Measurements from ENCODE around the gene TENM4.

Gene TENM4

GRCh38 chr11:78812513-78813293, 628.1 kb downstream of the TENM4 start:
- DNase-seq (ENCODE audit: low read depth) = no peak

- DNase-seq (ENCODE audit: low read depth) = no peak
Observed at GRCh38 chr11:78810559-78811009, 630.2 kb downstream of the TENM4 start.

- no peak for DNase-seq (ENCODE audit: low read depth)
Observed at GRCh38 chr11:78809931-78810541, 630.8 kb downstream of the TENM4 start.

GRCh38 chr11:78808923-78809322, 631.9 kb downstream of the TENM4 start:
- DNase-seq (ENCODE audit: low read depth) = no peak

- no peak for DNase-seq (ENCODE audit: low read depth)
Observed at GRCh38 chr11:78807351-78807750, 633.5 kb downstream of the TENM4 start.

GRCh38 chr11:78806214-78807004, 634.4 kb downstream of the TENM4 start:
- no peak for DNase-seq (ENCODE audit: low read depth)

- DNase-seq (ENCODE audit: low read depth) = no peak
Observed at GRCh38 chr11:78804991-78805390, 635.8 kb downstream of the TENM4 start.

GRCh38 chr11:78803995-78804394, 636.8 kb downstream of the TENM4 start:
- DNase-seq (ENCODE audit: low read depth) = no peak

- no peak for DNase-seq (ENCODE audit: low read depth)
Observed at GRCh38 chr11:78802058-78802761, 638.6 kb downstream of the TENM4 start.

- DNase-seq (ENCODE audit: low read depth) = no peak
Observed at GRCh38 chr11:78801161-78801884, 639.5 kb downstream of the TENM4 start.

- DNase-seq (ENCODE audit: low read depth) = no peak
Observed at GRCh38 chr11:78800756-78801155, 640.1 kb downstream of the TENM4 start.

GRCh38 chr11:78800096-78800690, 640.6 kb downstream of the TENM4 start:
- no peak for DNase-seq (ENCODE audit: low read depth)

GRCh38 chr11:78798663-78799062, 642.2 kb downstream of the TENM4 start:
- DNase-seq (ENCODE audit: low read depth) = no peak

GRCh38 chr11:78797559-78797958, 643.3 kb downstream of the TENM4 start:
- DNase-seq (ENCODE audit: low read depth) = no peak

GRCh38 chr11:78796956-78797355, 643.9 kb downstream of the TENM4 start:
- no peak for DNase-seq (ENCODE audit: low read depth)

- DNase-seq (ENCODE audit: low read depth) = no peak
Observed at GRCh38 chr11:78795621-78796261, 645.1 kb downstream of the TENM4 start.

- DNase-seq (ENCODE audit: low read depth) = no peak
Observed at GRCh38 chr11:78791964-78792363, 648.9 kb downstream of the TENM4 start.

GRCh38 chr11:78791254-78791653, 649.6 kb downstream of the TENM4 start:
- no peak for DNase-seq (ENCODE audit: low read depth)

- no peak for DNase-seq (ENCODE audit: low read depth)
Observed at GRCh38 chr11:78790784-78791183, 650.0 kb downstream of the TENM4 start.

- no peak for DNase-seq (ENCODE audit: low read depth)
Observed at GRCh38 chr11:78789375-78789774, 651.5 kb downstream of the TENM4 start.

- no peak for DNase-seq (ENCODE audit: low read depth)
Observed at GRCh38 chr11:78788533-78788932, 652.3 kb downstream of the TENM4 start.
